Kidney (tissue), 14 donors: ENCODE data around the gene C1R. TPM values are rescaled to one million over a fixed set of nuclear protein-coding genes. Genes with fewer than 3 reads are reported as not detected.

ENCODE experiments used
- DNase-seq, 5 donors: peaks; one replicate each; pipeline ENCODE4 v3.0.0-alpha.2; 2013 to 2020
- FAIRE-seq: peaks from 2 replicates; lab custom pipeline; 2012; peaks lifted over from hg19 to GRCh38; lab: Jason Lieb, UNC
- H3K27ac ChIP-seq, 2 donors: one replicate each; pipeline ENCODE4 v1.7.0; 2013; ENCODE audit warnings: low read depth in 2 of 2, low read length in 2 of 2, inconsistent platforms in 1 of 2
- H3K27me3 ChIP-seq: one replicate; pipeline ENCODE4 v1.7.1; 2013; ENCODE audit warnings: low read length, inconsistent platforms; ENCODE audit not compliant: control insufficient read depth, insufficient read depth
- H3K36me3 ChIP-seq, 3 donors: one replicate each; pipeline versions ENCODE4 v1.7.0 to v1.7.1; 2013; ENCODE audit warnings: low read length in 3 of 3, control low read depth in 1 of 3, inconsistent platforms in 1 of 3; ENCODE audit not compliant: insufficient read depth in 3 of 3, control insufficient read depth in 2 of 3
- H3K4me1 ChIP-seq, 3 donors: one replicate each; pipeline versions ENCODE4 v1.7.0 to v1.7.1; 2013; ENCODE audit warnings: low read length in 3 of 3, inconsistent platforms in 1 of 3, low read depth in 1 of 3; ENCODE audit not compliant: control insufficient read depth in 2 of 3, insufficient read depth in 2 of 3
- H3K4me3 ChIP-seq, 3 donors: one replicate each; pipeline versions ENCODE4 v1.7.0 to v1.8.1; 2013; ENCODE audit warnings: low read length in 3 of 3, control low read depth in 1 of 3, inconsistent platforms in 1 of 3
- H3K9ac ChIP-seq, 3 donors: one replicate each; pipeline versions ENCODE4 v1.7.0 to v1.7.1; 2013; ENCODE audit warnings: low read length in 3 of 3, control low read depth in 1 of 3, inconsistent platforms in 1 of 3
- H3K9me3 ChIP-seq, 3 donors: one replicate each; pipeline versions ENCODE4 v1.7.0 to v1.7.1; 2013; ENCODE audit warnings: low read length in 3 of 3, control low read depth in 1 of 3, inconsistent platforms in 1 of 3; ENCODE audit not compliant: control insufficient read depth in 2 of 3, insufficient read depth in 1 of 3
- intact Hi-C: fragments of 100-400 bp; cut with DNase I; formaldehyde crosslinking; loops from one replicate; pipeline ENCODE4 v1.11.1; 2022
- polyA plus RNA-seq: library from polyadenylated mRNA; stranded (reverse); fragments of 350-450 nt; fragmentation: Illumina TruSeq; extraction: RNeasy Lipid Tissue Mini Kit (QIAGEN cat#74804); gene quantifications from one replicate; pipeline ENCODE4 v1.2.3, GENCODE V29; 2014; ENCODE audit warnings: low read depth, low replicate concordance; ENCODE audit not compliant: insufficient read depth
- total RNA-seq: library from RNA; stranded (reverse); fragmentation: NEBNext Ultra II Directional; extraction: Animal tissue kit (Norgen Biotek cat#: 25700); gene quantifications from one replicate; pipeline ENCODE4 v1.2.1, GENCODE V29; 2021
- TF ChIP-seq, protein P1 (sequence below): IDR thresholded peaks from 3 replicates; pipeline ENCODE4 v1.5.1; 2012; ENCODE audit warnings: mild to moderate bottlenecking, moderate library complexity, borderline replicate concordance; ENCODE audit not compliant: insufficient read depth; ENCODE audit errors: extremely low read depth
- donor health status: control.
- donor health status: control.
- donor health status: control.
- donor health status: control.
- donor health status: control.
- donor health status: DM: yes; HTN: yes; CAD: no.
- donor health status: Normal renal cell carcinoma (clear cell type).

Gene C1R
- total and polyA plus RNA-seq, 2 donors from 2014 or later, result 183 to 514 TPM

DNA sequence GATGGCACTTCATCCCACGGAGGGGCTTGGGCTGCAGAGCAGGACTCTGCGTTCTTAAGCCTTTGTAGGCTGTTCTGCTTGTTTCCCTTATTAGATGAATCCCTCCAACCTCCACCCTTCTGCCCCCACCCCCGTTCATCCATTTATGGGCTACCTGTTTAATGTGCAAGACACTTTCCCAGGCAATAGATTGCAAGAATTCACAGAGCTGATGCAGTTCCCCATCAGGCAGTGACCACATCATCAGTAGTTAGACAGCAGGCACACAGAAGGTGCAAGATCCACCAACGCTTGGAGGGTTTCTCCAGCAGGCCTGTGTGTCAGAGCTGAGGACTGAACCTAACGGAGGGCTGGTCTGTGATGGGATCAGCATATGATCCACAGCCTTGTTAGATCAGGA is 1.2 kb upstream of the C1R start:
- peaks cover 0 to 11% (median 0%) of the 10 kb centered on the region in 3 donors for H3K4me1 ChIP-seq
- intact Hi-C loops, result loop anchor here (10.0 kb wide), 1 partner anchor 149 kb away; the partner anchor contains the start of genes C12orf57 and RNU7-1
- no peak overlapping the region for H3K27ac ChIP-seq
- TF ChIP-seq, protein P1, sequence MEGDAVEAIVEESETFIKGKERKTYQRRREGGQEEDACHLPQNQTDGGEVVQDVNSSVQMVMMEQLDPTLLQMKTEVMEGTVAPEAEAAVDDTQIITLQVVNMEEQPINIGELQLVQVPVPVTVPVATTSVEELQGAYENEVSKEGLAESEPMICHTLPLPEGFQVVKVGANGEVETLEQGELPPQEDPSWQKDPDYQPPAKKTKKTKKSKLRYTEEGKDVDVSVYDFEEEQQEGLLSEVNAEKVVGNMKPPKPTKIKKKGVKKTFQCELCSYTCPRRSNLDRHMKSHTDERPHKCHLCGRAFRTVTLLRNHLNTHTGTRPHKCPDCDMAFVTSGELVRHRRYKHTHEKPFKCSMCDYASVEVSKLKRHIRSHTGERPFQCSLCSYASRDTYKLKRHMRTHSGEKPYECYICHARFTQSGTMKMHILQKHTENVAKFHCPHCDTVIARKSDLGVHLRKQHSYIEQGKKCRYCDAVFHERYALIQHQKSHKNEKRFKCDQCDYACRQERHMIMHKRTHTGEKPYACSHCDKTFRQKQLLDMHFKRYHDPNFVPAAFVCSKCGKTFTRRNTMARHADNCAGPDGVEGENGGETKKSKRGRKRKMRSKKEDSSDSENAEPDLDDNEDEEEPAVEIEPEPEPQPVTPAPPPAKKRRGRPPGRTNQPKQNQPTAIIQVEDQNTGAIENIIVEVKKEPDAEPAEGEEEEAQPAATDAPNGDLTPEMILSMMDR, result no peak
- no peaks in the 10 kb centered on the region for H3K36me3 ChIP-seq
- H3K27me3 ChIP-seq, result no peaks in the 10 kb centered on the region
- H3K9ac ChIP-seq, result no peak overlapping the region
- H3K9me3 ChIP-seq, result no peaks in the 10 kb centered on the region
- no peak for FAIRE-seq
- H3K4me3 ChIP-seq, result no peak overlapping the region
- DNase-seq, result no peak

DNA sequence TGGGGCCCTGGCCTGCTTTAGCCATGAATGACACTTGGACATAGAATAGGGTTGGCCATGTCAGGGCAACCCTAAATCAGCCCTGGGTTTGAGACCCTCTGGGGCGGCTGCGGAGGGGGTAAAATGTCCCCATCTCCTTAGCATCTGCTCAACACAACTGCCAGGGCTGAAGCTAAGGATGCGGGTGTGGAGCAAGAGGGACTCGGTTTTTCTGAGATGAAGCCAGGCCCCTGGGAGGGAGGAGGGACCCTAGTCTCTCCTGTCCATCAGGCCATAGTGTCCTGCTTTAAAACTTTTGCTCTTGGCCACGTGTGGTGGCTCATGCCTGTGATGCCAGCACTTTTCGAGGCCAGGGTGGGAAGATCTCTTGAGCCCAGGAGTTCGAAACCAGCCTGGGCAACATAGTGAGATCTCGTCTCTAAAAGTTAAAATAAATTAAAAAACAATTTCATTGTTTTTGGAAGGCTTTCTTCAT is 778 bp upstream of the C1R start:
- H3K4me1 ChIP-seq, result peaks cover 0 to 11% (median 0%) of the 10 kb centered on the region in 3 donors
- no peaks in the 10 kb centered on the region for H3K27me3 ChIP-seq
- H3K9me3 ChIP-seq, result no peaks in the 10 kb centered on the region
- no peak overlapping the region for H3K4me3 ChIP-seq
- DNase-seq (no peak), FAIRE-seq (no peak)
- intact Hi-C loops, result loop anchor here (10.0 kb wide), 1 partner anchor 148 kb away; the partner anchor contains the start of genes C12orf57 and RNU7-1
- H3K9ac ChIP-seq, result no peak overlapping the region
- no peaks in the 10 kb centered on the region for H3K36me3 ChIP-seq
- H3K27ac ChIP-seq, result no peak overlapping the region
- TF ChIP-seq, protein P1, result no peak

DNA sequence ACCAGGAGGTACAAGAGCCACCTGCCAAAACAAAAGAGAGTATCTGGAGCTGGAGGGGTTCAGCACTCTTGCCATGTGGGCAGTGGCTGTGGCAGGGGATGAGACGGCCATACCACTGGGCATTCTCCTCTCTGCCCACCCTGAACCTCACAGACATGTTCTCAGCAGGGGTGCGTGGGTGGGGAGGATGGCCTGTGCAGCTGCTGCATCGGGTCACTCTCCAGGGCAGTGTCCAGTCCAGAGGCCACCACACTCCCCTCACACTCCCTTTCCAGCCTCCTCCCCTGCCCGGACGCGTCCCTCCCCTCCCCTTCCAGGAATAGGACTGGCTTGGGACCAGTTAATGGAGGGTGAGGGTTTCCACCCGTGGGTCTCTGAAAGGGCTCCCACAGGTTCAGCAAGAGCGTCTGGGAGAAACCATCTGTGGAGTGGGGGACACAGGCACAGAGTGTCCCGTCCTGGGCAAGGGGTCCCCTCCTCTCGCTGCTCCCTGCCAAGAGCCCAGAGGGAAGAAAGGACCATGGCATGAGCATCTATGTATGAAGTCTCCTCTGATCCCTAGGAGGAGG is 501 bp downstream of the C1R start:
- FAIRE-seq (no peak), DNase-seq (peak; percentile 27 to 92 (median 59))
- Histone ChIP-seq H3K4me3 (peak overlapping the region; percentile 38 to 80 (median 63)), H3K9me3 (no peaks in the 10 kb centered on the region), H3K4me1 (peaks cover 0 to 11% (median 0%) of the 10 kb centered on the region in 3 donors), H3K27me3 (no peaks in the 10 kb centered on the region), H3K9ac (peak overlapping the region in 2 of 3 donors; percentile 48 to 70), H3K27ac (peak overlapping the region; percentile 20 to 64), H3K36me3 (no peaks in the 10 kb centered on the region)
- intact Hi-C loops, result loop anchor here (10.0 kb wide), 1 partner anchor 147 kb away; the partner anchor contains the start of genes C12orf57 and RNU7-1
- TF ChIP-seq, protein P1, result no peak
